Middle frontal gyrus (tissue), 1 donor: ENCODE measurements around the gene CPN2.

Source experiments
- DNase-seq: peaks from one replicate; pipeline ENCODE4 v3.0.0-alpha.2; 2015; ENCODE audit warnings: low spot score; ENCODE audit errors: extremely low spot score

CPN2 gene

DNA sequence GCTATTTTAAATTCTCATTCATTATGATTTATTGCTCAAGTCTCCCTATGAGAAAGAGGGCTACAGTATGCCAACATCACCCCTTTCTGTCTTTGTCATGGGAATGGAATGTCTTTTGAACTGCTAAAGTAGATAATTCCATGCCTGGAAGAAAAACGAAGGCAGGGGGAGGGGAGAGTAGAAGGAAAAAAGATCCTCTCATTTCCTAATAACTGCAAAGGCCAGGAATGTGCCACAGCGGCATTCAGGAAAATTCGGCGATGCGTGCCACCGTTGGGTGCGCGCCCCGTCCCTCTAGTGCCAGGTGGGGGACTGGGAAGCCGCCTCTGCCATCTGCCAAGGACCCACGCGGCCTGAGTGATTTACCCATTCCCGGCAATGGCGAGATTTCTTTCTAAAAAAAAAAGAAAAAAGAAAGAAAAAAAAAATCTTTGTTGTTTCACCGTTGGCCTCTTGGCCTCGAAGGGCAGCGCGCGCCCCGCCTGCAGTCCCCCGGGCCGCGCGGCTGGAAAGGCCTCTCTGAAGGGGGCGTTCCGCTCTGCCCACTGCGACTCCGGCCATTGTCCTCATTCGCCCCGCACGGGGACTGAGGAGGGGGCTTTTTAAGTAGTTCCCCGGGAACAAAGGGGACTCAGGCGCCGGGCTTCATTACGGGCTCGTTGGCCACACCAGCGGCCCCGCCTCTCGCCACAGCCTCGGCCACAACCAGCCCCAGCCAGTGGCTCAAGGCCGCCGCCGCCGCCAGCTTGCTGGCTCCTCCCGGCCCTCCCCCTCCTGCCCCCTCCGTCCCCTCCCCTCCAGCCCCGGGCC lies 54.5 kb downstream of the CPN2 start:
- no peak for DNase-seq

DNA sequence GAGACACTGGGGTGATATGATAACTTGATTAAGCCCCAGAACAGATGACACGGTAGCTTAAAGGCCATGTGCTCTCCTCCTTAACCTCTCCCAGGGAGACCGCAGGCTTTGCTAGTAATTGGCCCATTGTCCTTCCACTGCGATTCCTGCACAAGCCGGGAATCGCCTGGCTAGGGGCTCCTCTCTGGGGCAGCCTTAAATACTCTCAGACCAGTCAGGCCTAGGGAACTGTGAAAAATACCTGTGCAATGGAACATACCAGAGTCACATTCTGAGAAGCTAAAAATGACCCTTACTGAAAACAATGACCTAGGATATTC lies 56.3 kb downstream of the CPN2 start:
- DNase-seq, result no peak

DNA sequence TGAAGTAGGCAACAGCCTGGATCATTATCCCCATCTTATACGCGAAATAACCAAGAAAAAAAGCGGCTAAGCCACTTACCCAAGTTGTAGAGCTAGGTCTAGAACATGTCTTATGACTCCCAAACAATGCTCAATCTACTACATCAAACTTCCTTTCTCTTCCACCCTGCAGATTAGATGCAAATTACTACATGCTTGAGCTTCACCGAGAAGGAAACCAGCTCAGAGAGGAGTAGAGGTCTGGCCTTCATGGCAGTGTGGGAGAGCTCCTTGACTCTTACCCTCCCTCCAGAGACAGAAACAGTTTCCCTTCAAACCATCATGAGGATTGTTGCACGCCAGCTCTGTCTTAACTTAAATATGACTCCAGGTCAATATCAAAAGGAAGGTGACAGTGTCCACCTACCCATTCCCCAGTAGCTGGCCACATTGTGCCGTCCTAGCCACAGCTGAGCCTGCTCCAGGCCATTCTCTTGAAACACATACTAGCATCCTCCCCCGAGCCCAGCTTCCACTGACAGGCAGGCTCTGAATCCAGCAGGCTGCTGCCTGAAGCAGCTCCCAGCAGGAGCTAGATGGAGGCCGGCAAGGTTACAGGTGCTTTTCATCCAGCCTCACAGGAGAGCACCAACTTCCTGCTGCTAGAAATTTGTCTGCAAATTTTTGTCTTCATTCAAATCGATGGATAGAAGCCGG lies 56.8 kb downstream of the CPN2 start:
- no peak for DNase-seq

DNA sequence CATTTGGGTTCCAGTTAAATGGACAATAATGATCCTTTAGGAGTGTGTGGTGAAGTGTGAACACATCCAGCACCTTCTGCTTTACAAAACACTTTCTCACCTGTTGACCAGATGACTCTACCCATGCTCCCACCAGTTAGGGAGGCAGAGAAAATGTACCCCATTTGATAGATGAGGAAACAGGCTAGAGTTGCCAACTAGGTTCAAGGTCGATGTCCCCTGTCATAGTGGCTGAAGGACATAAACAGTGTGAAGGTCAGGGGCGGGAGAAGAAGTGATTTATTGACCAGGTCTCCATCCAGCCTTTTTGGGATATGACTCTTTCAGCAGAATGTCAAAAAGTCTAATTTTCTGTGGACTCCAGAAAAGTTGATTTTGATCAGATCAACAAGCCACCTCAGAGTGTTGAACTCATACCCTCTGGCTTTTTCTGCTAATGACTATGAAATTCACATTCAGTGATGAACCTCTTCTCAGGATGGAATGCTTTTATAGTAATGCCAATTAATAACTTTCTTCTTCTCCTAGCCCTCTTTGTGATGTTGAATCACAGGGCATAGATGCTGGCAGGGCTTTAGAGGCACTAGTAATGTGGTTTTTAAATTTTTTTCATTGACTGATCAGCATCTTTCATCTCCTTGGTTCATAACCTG lies 57.5 kb downstream of the CPN2 start:
- no peak for DNase-seq

DNA sequence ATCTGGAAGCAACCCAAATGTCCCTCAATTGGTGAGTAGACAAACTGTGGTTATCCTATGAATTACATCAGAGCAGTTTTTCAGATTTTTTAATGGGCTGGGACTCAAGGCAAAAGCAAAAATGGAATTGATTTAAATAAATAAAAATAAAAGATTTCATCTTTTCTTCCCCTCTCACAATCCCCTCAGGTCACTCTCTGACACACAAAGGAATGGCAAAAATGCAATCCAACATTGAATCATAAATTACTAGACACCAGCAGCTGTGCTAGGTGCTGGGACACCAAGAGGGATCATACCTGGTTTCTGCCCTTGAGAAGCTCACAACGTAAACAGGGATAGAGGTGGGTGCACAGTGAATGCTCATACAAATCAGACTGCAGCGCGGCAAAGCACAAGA lies 58.8 kb downstream of the CPN2 start:
- no peak for DNase-seq
